ENCODE data around the gene ABCD3.

The ABCD3 gene

GRCh38 chr1:94396356-94397010 lies 21.7 kb upstream of the ABCD3 start:
- Histone ChIP-seq H2AFZ (ENCODE audit: low read depth) (no peak overlapping the region), H3K4me2 (no peak overlapping the region), H3K27me3 (ENCODE audit: insufficient read depth, low read depth) (no peaks in the 10 kb centered on the region), H3K27ac (no peak overlapping the region), H3K36me3 (ENCODE audit: insufficient read depth) (no peaks in the 10 kb centered on the region), H4K20me1 (ENCODE audit: insufficient read depth) (no peaks in the 10 kb centered on the region), H3K4me1 (ENCODE audit: low read depth, poor library complexity, severe bottlenecking) (no peaks in the 10 kb centered on the region), H3K79me2 (ENCODE audit: insufficient read depth, low read depth) (no peaks in the 10 kb centered on the region), H3K4me3 (IDR thresholded peaks at IDR 0.05; ENCODE audit: insufficient read depth, low read depth, low read length) (no peak overlapping the region), H3K9ac (no peak overlapping the region)
- TF ChIP-seq, protein P1, sequence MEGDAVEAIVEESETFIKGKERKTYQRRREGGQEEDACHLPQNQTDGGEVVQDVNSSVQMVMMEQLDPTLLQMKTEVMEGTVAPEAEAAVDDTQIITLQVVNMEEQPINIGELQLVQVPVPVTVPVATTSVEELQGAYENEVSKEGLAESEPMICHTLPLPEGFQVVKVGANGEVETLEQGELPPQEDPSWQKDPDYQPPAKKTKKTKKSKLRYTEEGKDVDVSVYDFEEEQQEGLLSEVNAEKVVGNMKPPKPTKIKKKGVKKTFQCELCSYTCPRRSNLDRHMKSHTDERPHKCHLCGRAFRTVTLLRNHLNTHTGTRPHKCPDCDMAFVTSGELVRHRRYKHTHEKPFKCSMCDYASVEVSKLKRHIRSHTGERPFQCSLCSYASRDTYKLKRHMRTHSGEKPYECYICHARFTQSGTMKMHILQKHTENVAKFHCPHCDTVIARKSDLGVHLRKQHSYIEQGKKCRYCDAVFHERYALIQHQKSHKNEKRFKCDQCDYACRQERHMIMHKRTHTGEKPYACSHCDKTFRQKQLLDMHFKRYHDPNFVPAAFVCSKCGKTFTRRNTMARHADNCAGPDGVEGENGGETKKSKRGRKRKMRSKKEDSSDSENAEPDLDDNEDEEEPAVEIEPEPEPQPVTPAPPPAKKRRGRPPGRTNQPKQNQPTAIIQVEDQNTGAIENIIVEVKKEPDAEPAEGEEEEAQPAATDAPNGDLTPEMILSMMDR (conservative IDR thresholded peaks at IDR 0.05; ENCODE audit: low read depth, low read length) = no peak

DNA sequence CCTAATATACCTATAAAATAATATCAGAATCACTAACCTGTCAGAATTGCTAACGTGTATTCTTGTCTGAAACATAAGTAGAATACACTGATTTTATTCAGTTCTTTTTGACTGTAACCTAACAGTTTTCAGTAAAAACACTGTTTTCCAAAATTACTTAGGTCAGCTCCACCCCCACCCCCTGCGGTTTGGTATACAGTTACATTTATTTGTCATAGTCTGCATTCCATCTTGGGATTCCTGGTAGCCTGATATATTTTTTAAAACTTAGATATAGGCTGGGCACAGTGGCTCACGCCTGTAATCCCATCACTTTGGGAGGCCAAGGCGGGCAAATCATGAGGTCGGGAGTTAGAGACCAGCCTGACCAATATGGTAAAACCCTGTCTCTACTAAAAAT lies 19.8 kb upstream of the ABCD3 start:
- Histone ChIP-seq H3K9ac (no peak overlapping the region), H3K4me1 (ENCODE audit: low read depth, poor library complexity, severe bottlenecking) (no peaks in the 10 kb centered on the region), H3K4me2 (no peak overlapping the region), H3K79me2 (ENCODE audit: insufficient read depth, low read depth) (no peaks in the 10 kb centered on the region), H4K20me1 (ENCODE audit: insufficient read depth) (no peaks in the 10 kb centered on the region), H2AFZ (ENCODE audit: low read depth) (no peak overlapping the region), H3K4me3 (IDR thresholded peaks at IDR 0.05; ENCODE audit: insufficient read depth, low read depth, low read length) (no peak overlapping the region), H3K36me3 (ENCODE audit: insufficient read depth) (no peaks in the 10 kb centered on the region), H3K27ac (no peak overlapping the region), H3K27me3 (ENCODE audit: insufficient read depth, low read depth) (no peaks in the 10 kb centered on the region)
- TF ChIP-seq, protein P1 (conservative IDR thresholded peaks at IDR 0.05; ENCODE audit: low read depth, low read length) = no peak

GRCh38 chr1:94399453-94399852 lies 18.7 kb upstream of the ABCD3 start:
- no peak overlapping the region for H3K4me3 ChIP-seq (IDR thresholded peaks at IDR 0.05; ENCODE audit: insufficient read depth, low read depth, low read length)
- H3K4me1 ChIP-seq (ENCODE audit: low read depth, poor library complexity, severe bottlenecking) = no peaks in the 10 kb centered on the region
- H3K27ac ChIP-seq = no peak overlapping the region
- no peaks in the 10 kb centered on the region for H3K27me3 ChIP-seq (ENCODE audit: insufficient read depth, low read depth)
- H4K20me1 ChIP-seq (ENCODE audit: insufficient read depth) = no peaks in the 10 kb centered on the region
- no peak overlapping the region for H3K9ac ChIP-seq
- no peaks in the 10 kb centered on the region for H3K79me2 ChIP-seq (ENCODE audit: insufficient read depth, low read depth)
- TF ChIP-seq, protein P1 (conservative IDR thresholded peaks at IDR 0.05; ENCODE audit: low read depth, low read length) = no peak
- no peak overlapping the region for H3K4me2 ChIP-seq
- H3K36me3 ChIP-seq (ENCODE audit: insufficient read depth) = no peaks in the 10 kb centered on the region
- no peak overlapping the region for H2AFZ ChIP-seq (ENCODE audit: low read depth)

GRCh38 chr1:94401206-94401605 lies 17.0 kb upstream of the ABCD3 start:
- H4K20me1 ChIP-seq (ENCODE audit: insufficient read depth) = no peaks in the 10 kb centered on the region
- no peak overlapping the region for H3K4me2 ChIP-seq
- H3K79me2 ChIP-seq (ENCODE audit: insufficient read depth, low read depth) = no peaks in the 10 kb centered on the region
- no peaks in the 10 kb centered on the region for H3K4me1 ChIP-seq (ENCODE audit: low read depth, poor library complexity, severe bottlenecking)
- H3K27me3 ChIP-seq (ENCODE audit: insufficient read depth, low read depth) = no peaks in the 10 kb centered on the region
- TF ChIP-seq, protein P1 (conservative IDR thresholded peaks at IDR 0.05; ENCODE audit: low read depth, low read length) = no peak
- no peak overlapping the region for H2AFZ ChIP-seq (ENCODE audit: low read depth)
- H3K9ac ChIP-seq = no peak overlapping the region
- no peaks in the 10 kb centered on the region for H3K36me3 ChIP-seq (ENCODE audit: insufficient read depth)
- no peak overlapping the region for H3K27ac ChIP-seq
- H3K4me3 ChIP-seq (IDR thresholded peaks at IDR 0.05; ENCODE audit: insufficient read depth, low read depth, low read length) = no peak overlapping the region

Data from KMS-11 (cell line).